GM12872 (cell line): ENCODE data around the gene IWS1.

Experiments used
- CTCF ChIP-seq: IDR thresholded peaks from 3 replicates; pipeline ENCODE4 v1.5.1; 2011; ENCODE audit warnings: low read depth, mild to moderate bottlenecking, low read length, moderate library complexity; ENCODE audit not compliant: insufficient read depth

The IWS1 gene

DNA sequence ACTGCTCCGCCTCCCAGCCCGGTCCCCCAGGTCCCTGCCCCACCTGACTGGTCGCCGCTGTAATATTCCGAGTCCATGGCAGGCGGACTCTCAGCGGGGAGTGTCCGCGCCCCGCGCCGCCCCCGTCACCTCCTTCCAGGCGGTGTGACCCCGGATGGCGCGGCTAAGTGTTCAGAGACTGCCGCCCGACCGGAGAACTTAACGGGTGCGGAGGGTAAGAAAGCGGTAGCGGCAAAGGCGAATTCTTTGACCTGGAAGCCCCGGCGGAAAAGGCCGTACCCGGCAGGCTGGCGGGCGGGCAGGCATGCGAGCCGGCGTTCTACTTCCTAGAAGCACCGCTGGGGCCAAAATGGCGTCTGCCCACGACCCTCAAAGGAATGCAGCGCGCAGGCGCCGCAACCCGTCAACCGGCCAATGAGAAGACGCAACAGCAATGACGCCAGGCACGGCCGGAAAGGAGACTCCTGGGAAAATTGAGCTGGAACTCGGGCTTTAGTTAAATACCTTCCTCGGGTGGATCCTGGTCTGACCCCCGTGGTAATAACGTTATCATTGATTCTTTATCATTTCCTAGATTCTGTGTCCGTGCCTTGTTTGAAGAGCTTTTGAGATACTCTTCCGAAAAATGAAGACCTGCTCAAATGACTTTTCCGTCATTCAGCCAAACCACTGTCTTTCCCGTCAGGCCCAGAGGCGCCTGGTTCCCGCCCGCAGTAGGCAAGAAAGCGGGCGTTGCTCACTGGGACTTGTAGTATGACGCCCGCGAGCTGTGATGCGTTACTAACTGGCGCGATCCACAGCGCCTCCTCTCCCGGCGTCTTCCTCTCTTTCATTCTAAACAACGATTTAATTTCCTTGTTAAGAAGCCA, at the start of gene IWS1:
TSS of gene IWS1 (minus strand) at position 358 of the 869 bp plus-strand sequence. CDS start at position 77, 281 bp downstream.
- no peak for TF ChIP-seq CTCF

- no peak for TF ChIP-seq CTCF
These were observed 49.7 kb upstream of the IWS1 start for GRCh38 chr2:127575941-127576432.

GRCh38 chr2:127575185-127575765, 49.0 kb upstream of the IWS1 start:
- TF ChIP-seq CTCF = no peak

- TF ChIP-seq CTCF = no peak
These were observed 48.4 kb upstream of the IWS1 start for GRCh38 chr2:127574656-127575055.

DNA sequence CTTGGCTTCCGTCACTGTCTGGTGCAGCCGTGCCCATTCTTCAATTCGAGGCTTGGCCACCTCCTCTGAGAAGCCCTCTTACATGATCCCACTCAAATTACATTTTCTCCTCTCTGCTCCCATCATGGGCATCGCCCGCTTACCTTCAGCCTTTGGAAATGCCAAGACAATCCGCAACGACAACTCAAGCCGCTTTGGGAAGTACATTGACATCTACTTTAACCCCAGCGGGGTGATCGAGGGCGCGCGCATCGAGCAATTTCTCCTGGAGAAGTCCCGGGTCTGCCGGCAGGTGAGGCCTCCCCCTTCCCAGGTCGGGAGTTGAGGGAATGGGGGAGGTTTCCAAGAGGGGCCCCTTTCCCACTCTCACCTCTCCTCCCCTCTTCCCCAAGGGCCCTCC, 47.5 kb upstream of the IWS1 start:
- no peak for TF ChIP-seq CTCF

DNA sequence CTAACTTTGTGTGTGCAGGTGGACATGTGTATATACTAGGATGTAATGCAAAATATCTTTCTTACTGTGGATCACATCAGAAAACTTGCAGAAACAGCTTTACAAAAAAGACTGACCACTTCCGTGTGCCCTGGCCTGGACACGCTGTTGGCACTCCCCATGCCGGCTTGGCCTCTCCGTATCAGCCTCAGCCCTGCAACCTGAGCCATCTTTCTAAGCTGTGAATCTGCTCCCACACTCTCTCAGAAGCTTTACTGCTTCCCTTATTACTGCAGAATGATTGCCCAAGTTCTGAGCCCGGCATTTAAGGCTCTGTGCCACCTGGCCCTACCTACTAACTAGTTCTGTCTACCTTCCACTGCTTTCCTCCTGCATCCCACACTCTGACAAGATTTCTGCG, 47.0 kb upstream of the IWS1 start:
- no peak for TF ChIP-seq CTCF

DNA sequence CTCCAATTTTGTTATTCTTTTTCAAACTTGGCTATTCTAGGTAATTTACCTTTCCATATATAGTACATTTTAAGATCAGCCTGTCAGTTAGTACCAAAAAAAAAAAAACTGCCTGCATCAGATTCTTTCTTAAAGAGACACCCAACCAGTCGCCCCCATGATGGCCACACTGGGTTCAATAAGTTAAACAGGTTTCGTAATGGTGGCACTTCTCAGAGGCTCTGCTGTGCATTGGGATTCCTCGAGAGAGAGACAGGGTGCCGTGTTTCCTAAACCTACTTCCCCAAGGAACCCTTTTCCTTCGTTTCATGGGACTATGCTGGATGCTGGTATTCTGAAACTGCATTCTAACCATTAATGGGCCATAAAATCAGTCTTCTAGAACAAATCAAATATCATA, 46.6 kb upstream of the IWS1 start:
- TF ChIP-seq CTCF = no peak
